T-cell (primary cell): Measurements from ENCODE around the gene PSMC5. TPM values are rescaled to one million over a fixed set of nuclear protein-coding genes. Genes with fewer than 3 reads are reported as not detected.
"Not testable (repeated sequence)": the region's sequence is repeated elsewhere in the genome, so short reads cannot be mapped to it uniquely, and the experiment has no call there.

Source experiments
- ATAC-seq, 4 experiments: fragments of 200-7000 bp in 3 of 4; fragments of 150-1000 bp in 1 of 4; cut with Tn5 transposase; replicated peaks in 1 of 4; 1 replicate in 3 of 4; 2 replicates in 1 of 4; pipeline ENCODE4 v1.10.0; 2021; ENCODE audit warnings: moderate library complexity in 3 of 4, mild to moderate bottlenecking in 2 of 4, moderate number of reproducible peaks in 1 of 4
- CTCF ChIA-PET, 2 donors: fragments of 300-600 bp; sonication (Branson Sonifier 250); formaldehyde crosslinking; loops; one replicate each; lab custom pipeline; 2022; ENCODE audit warnings: antibody characterized with exemption in 2 of 2; lab: Charles Lee
- POLR2A ChIA-PET, 2 donors: fragments of 300-600 bp; sonication (Branson Sonifier 250); formaldehyde crosslinking; loops; one replicate each; lab custom pipeline; 2022; ENCODE audit warnings: antibody characterized with exemption in 2 of 2; lab: Charles Lee
- DNase-seq, 35 experiments: peaks; one replicate each; pipeline versions ENCODE4 v3.0.0 to v3.0.0-alpha.2; 2013 to 2023
- H3K27ac ChIP-seq: one replicate; pipeline ENCODE4 v1.5.1; 2013; ENCODE audit warnings: low read length
- H3K27me3 ChIP-seq, 2 experiments: replicated peaks in 1 of 2; 1 replicate in 1 of 2; 2 replicates in 1 of 2; pipeline versions ENCODE4 v1.6.1 to v1.7.0; 2013; ENCODE audit warnings: low read length in 1 of 2, mixed read lengths in 1 of 2; ENCODE audit not compliant: control insufficient read depth in 2 of 2, insufficient read depth in 2 of 2; ENCODE audit errors: extremely low read depth in 1 of 2
- H3K36me3 ChIP-seq, 2 donors: 1 replicate in 1 of 2; 2 replicates in 1 of 2; pipeline versions ENCODE4 v1.6.1 to v1.7.0; 2013; ENCODE audit warnings: low read length in 1 of 2; ENCODE audit not compliant: control insufficient read depth in 2 of 2, insufficient read depth in 1 of 2; ENCODE audit errors: extremely low read depth in 1 of 2
- H3K4me1 ChIP-seq, 2 experiments: 1 replicate in 1 of 2; 2 replicates in 1 of 2; pipeline versions ENCODE4 v1.6.1 to v1.7.0; 2013; ENCODE audit warnings: low read length in 2 of 2, mixed read lengths in 1 of 2; ENCODE audit not compliant: insufficient read depth in 2 of 2, control insufficient read depth in 1 of 2; ENCODE audit errors: extremely low read depth in 1 of 2
- H3K4me3 ChIP-seq, 2 donors: 1 replicate in 1 of 2; 2 replicates in 1 of 2; pipeline versions ENCODE4 v1.5.1 to v1.7.0; 2013; ENCODE audit warnings: mild to moderate bottlenecking in 2 of 2, low read length in 1 of 2, moderate library complexity in 1 of 2; ENCODE audit not compliant: control insufficient read depth in 1 of 2; ENCODE audit errors: extremely low read depth in 1 of 2
- H3K9me3 ChIP-seq: 2 replicates; pipeline ENCODE4 v1.7.0; 2013
- H3K27ac Mint-ChIP-seq, 2 donors: one replicate each; pipeline ENCODE4 v1.8.0; 2020 to 2021; ENCODE audit warnings: mild to moderate bottlenecking in 2 of 2, mixed read lengths in 2 of 2
- H3K27me3 Mint-ChIP-seq, 2 donors: one replicate each; pipeline ENCODE4 v1.8.0; 2021 to 2022; ENCODE audit warnings: mixed read lengths in 2 of 2
- H3K36me3 Mint-ChIP-seq: one replicate; pipeline ENCODE4 v1.8.0; 2021; ENCODE audit warnings: mixed read lengths
- H3K4me1 Mint-ChIP-seq, 3 donors: one replicate each; pipeline ENCODE4 v1.8.0; 2020 to 2022; ENCODE audit warnings: mixed read lengths in 3 of 3, mild to moderate bottlenecking in 1 of 3
- H3K4me3 Mint-ChIP-seq, 3 donors: one replicate each; pipeline ENCODE4 v1.8.0; 2020 to 2022; ENCODE audit warnings: mild to moderate bottlenecking in 3 of 3, mixed read lengths in 3 of 3, moderate library complexity in 3 of 3
- H3K9me3 Mint-ChIP-seq, 3 donors: one replicate each; pipeline ENCODE4 v1.8.0; 2020 to 2022; ENCODE audit warnings: mixed read lengths in 3 of 3
- WGBS: methylation state at CpG from one replicate; pipeline ENCODE4 v1.1.5; 2013; ENCODE audit warnings: missing lambda C conversion rate; ENCODE audit not compliant: insufficient coverage; 5-methylcytosine and 5-hydroxymethylcytosine counted together
- total RNA-seq, 35 experiments: library from RNA in 6 of 35; stranded (reverse) in 6 of 35; fragments of 120-200 nt in 1 of 35; gene quantifications; one replicate each; pipeline versions ENCODE4 v1.2.1 to v1.2.4 and lab custom pipeline; 2013 to 2026

The PSMC5 gene
- total RNA-seq, 5 donors from 2014 or later (not counting 1 experiment from before 2014, with no cell fraction given), result 83.9 to 114 (median 107) TPM

GRCh38 chr17:63874693-63875092 is 47.5 kb downstream of the PSMC5 start:
- H3K4me3 Mint-ChIP-seq, ATAC-seq, H3K4me3 ChIP-seq, H3K9me3 Mint-ChIP-seq, H3K4me1 ChIP-seq, H3K27ac Mint-ChIP-seq, H3K27me3 Mint-ChIP-seq, CTCF ChIA-PET, H3K9me3 ChIP-seq, H3K27me3 ChIP-seq, DNase-seq, H3K36me3 Mint-ChIP-seq, H3K4me1 Mint-ChIP-seq, H3K36me3 ChIP-seq, H3K27ac ChIP-seq, POLR2A ChIA-PET: not testable (repeated sequence)
- no CpG with 5 or more reads among the region's 6 CpGs for whole genome bisulfite sequencing

- not testable (repeated sequence) for H3K4me1 Mint-ChIP-seq, ATAC-seq, H3K36me3 ChIP-seq, H3K27ac ChIP-seq, H3K36me3 Mint-ChIP-seq, H3K4me3 ChIP-seq, H3K4me1 ChIP-seq, H3K9me3 ChIP-seq, DNase-seq, H3K27ac Mint-ChIP-seq, H3K9me3 Mint-ChIP-seq, H3K27me3 Mint-ChIP-seq, H3K4me3 Mint-ChIP-seq
- ChIA-PET POLR2A (interaction anchor here in 1 of 2 donors (0.6 kb wide), 1 partner anchor 309 kb away, joined by 6 read pairs; no protein-coding TSS in a partner anchor), CTCF (interaction anchor here in 1 of 2 donors (0.6 kb wide), 1 partner anchor 9 kb away, joined by 3 read pairs; no protein-coding TSS in a partner anchor)
- 81% methylated on average over 5 of the region's 9 CpGs for WGBS
- H3K27me3 ChIP-seq, result peaks cover 0 to 23% of the 10 kb centered on the region in 2 experiments
These were observed 51.2 kb downstream of the PSMC5 start for GRCh38 chr17:63878413-63878812.

- CTCF ChIA-PET, result interaction anchor here in 1 of 2 donors (0.6 kb wide), 1 partner anchor 148 kb away, joined by 5 read pairs; no protein-coding TSS in a partner anchor
- WGBS, result 86% methylated on average over 7 of the region's 12 CpGs
- Mint-ChIP-seq H3K27me3 (no peaks in the 10 kb centered on the region), H3K4me1 (peaks cover 0 to 1% (median 0%) of the 10 kb centered on the region in 3 donors), H3K36me3 (no peaks in the 10 kb centered on the region), H3K27ac (no peak overlapping the region), H3K9me3 (no peaks in the 10 kb centered on the region), H3K4me3 (no peak overlapping the region)
- Histone ChIP-seq H3K4me1 (peaks cover 0 to 3% of the 10 kb centered on the region in 2 experiments), H3K4me3 (no peak overlapping the region), H3K27ac (no peak overlapping the region), H3K36me3 (no peaks in the 10 kb centered on the region), H3K9me3 (no peaks in the 10 kb centered on the region), H3K27me3 (peaks cover 0 to 23% of the 10 kb centered on the region in 2 experiments)
- no peak for DNase-seq
- POLR2A ChIA-PET, result no interaction called here
- ATAC-seq, result no peak
These were observed 53.5 kb downstream of the PSMC5 start for GRCh38 chr17:63880706-63881105.

DNA sequence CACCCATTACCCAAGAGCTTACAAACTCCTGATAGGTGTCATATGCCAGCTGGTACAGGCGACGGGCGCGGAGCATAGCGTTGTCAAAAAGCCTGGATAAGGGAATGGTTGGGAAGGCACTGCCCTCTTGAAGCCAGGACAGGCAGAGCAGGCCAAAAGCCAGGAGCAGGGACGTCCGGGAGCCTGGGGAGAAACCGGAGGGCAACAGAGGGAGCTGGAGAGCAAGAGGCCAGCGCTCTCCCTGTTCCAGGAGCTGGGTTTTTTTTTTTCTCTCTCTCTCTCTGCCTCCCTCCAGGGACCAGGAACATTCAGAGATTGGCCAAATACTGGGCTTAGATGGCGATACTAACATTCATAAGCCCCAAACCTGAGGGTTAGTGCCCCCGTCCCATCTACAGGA is 54.1 kb downstream of the PSMC5 start:
- POLR2A ChIA-PET, H3K4me1 ChIP-seq, H3K27ac ChIP-seq, H3K4me1 Mint-ChIP-seq, H3K27ac Mint-ChIP-seq, H3K9me3 Mint-ChIP-seq, ATAC-seq, H3K36me3 ChIP-seq, H3K27me3 Mint-ChIP-seq, H3K9me3 ChIP-seq, H3K36me3 Mint-ChIP-seq, H3K4me3 Mint-ChIP-seq, H3K4me3 ChIP-seq, DNase-seq: not testable (repeated sequence)
- CTCF ChIA-PET, result interaction anchor here (0.6 to 1.1 kb wide), 2 partner anchors 12 to 147 kb away, joined by 3 to 5 read pairs; no protein-coding TSS in a partner anchor
- WGBS, result 92% methylated on average over 5 of the region's 11 CpGs
- H3K27me3 ChIP-seq, result peaks cover 0 to 23% of the 10 kb centered on the region in 2 experiments

Other genes starting within 250 kb of the PSMC5 start
- gene TACO1, start 226.5 kb upstream of the PSMC5 start, total RNA-seq, result 10 to 100 TPM; 10.9 to 20.5 (median 18.8) TPM
- gene MAP3K3, start 205.0 kb upstream of the PSMC5 start, total RNA-seq, result 10 to 100 TPM; 71.0 to 91.1 (median 85.4) TPM
- 100 to 1,000 TPM; 534 to 851 (median 767) TPM for gene LIMD2, start 127.3 kb upstream of the PSMC5 start, total RNA-seq
- gene STRADA, start 85.6 kb upstream of the PSMC5 start, total RNA-seq, result 10 to 100 TPM; 46.9 to 58.8 (median 48.6) TPM
- gene CCDC47, start 53.8 kb upstream of the PSMC5 start, total RNA-seq, result 10 to 100 TPM; 25.4 to 37.0 (median 33.0) TPM
- gene DDX42, start 53.3 kb upstream of the PSMC5 start, total RNA-seq, result 100 to 1,000 TPM; 110 to 141 (median 123) TPM
- gene FTSJ3, start 232 bp downstream of the PSMC5 start, total RNA-seq, result 10 to 100 TPM; 39.4 to 64.9 (median 53.3) TPM
- 100 to 1,000 TPM in 4 of 5 donors, 10 to 100 TPM in 1; 94.9 to 129 (median 121) TPM for gene SMARCD2, start 15.3 kb downstream of the PSMC5 start, total RNA-seq
- gene CSH2, start 46.2 kb downstream of the PSMC5 start, total RNA-seq, result not detected
- not detected for gene GH2, start 54.5 kb downstream of the PSMC5 start, total RNA-seq
- gene CSH1, start 69.1 kb downstream of the PSMC5 start, total RNA-seq, result not detected
- gene CSHL1, start 83.8 kb downstream of the PSMC5 start, total RNA-seq, result not detected
- gene GH1, start 91.4 kb downstream of the PSMC5 start, total RNA-seq, result not detected
- gene CD79B, start 104.9 kb downstream of the PSMC5 start, total RNA-seq, result 10 to 100 TPM; 13.4 to 53.1 (median 27.7) TPM
- under 1 TPM in 3 of 5 donors, not detected in 2; 0.13 to 0.18 (median 0.13) TPM for gene SCN4A, start 145.5 kb downstream of the PSMC5 start, total RNA-seq
- 1 to 10 TPM in 3 of 5 donors, under 1 TPM in 2; 0.50 to 1.9 (median 1.1) TPM for gene PRR29, start 170.9 kb downstream of the PSMC5 start, total RNA-seq
- gene ICAM2, start 193.2 kb downstream of the PSMC5 start, total RNA-seq, result 100 to 1,000 TPM in 3 of 5 donors, 10 to 100 TPM in 2; 69.6 to 132 (median 116) TPM